GM12878 (cell line): ENCODE results near the gene CD96. TPM values are rescaled to one million over a fixed set of nuclear protein-coding genes. Genes with fewer than 3 reads are reported as not detected.

ENCODE experiments used
- ATAC-seq: fragments of 200-7000 bp; cut with Tn5 transposase; 3 replicates; pipeline ENCODE4 v1.9.1; 2020; ENCODE audit warnings: mild to moderate bottlenecking, moderate library complexity
- BruUV-seq: library from RNA; stranded (reverse); fragments of 400-500 nt; replicated peaks from 2 replicates; lab custom pipeline; 2021; lab: Mats Ljungman, UMichigan
- CTCF ChIA-PET: fragments of 300-600 bp; sonication (Branson Sonifier 250); formaldehyde crosslinking; extraction: SDS; loops from one replicate; lab custom pipeline; 2021; ENCODE audit warnings: inconsistent platforms; lab: Yijun Ruan, JAX
- POLR2A ChIA-PET: fragments of 350-600 bp; formaldehyde crosslinking; extraction: SDS; loops from one replicate; lab custom pipeline; 2021; ENCODE audit warnings: inconsistent platforms; lab: Charles Lee
- RAD21 ChIA-PET: fragments of 300-600 bp; sonication (Branson Sonifier 250); formaldehyde crosslinking; loops from one replicate; lab custom pipeline; 2023; ENCODE audit warnings: antibody characterized with exemption; ENCODE audit not compliant: unreplicated experiment; lab: Charles Lee
- SMC1A ChIA-PET: fragments of 300-600 bp; sonication (Branson Sonifier 250); formaldehyde crosslinking; loops from one replicate; lab custom pipeline; 2023; ENCODE audit not compliant: unreplicated experiment, uncharacterized antibody; lab: Charles Lee
- DNase-seq: peaks from one replicate; pipeline ENCODE4 v3.0.0-alpha.2; 2011; ENCODE audit warnings: low read depth, low spot score
- FAIRE-seq: peaks from 3 replicates; lab custom pipeline; 2011; peaks lifted over from hg19 to GRCh38; lab: Jason Lieb, UNC
- H2AFZ ChIP-seq: 2 replicates; pipeline ENCODE4 v1.6.0; 2011; ENCODE audit warnings: low read depth, low read length, control low read depth; ENCODE audit not compliant: control insufficient read depth
- H3K27ac ChIP-seq: 2 replicates; pipeline ENCODE4 v1.5.1; 2011; ENCODE audit warnings: control low read depth; ENCODE audit not compliant: control insufficient read depth, insufficient read depth
- H3K27me3 ChIP-seq, 2 experiments: replicated peaks in 1 of 2; 2 replicates each; pipeline versions ENCODE4 v1.6.0 to v1.6.1; 2011; ENCODE audit warnings: low read length in 1 of 2; ENCODE audit not compliant: control insufficient read depth in 2 of 2, insufficient read depth in 2 of 2
- H3K36me3 ChIP-seq, 2 experiments: 2 replicates each; pipeline ENCODE4 v1.5.1; 2011; ENCODE audit warnings: low read length in 1 of 2; ENCODE audit not compliant: control insufficient read depth in 2 of 2, insufficient read depth in 2 of 2
- H3K4me1 ChIP-seq: 2 replicates; pipeline ENCODE4 v1.6.1; 2011; ENCODE audit warnings: mild to moderate bottlenecking, low read length, moderate library complexity, mixed read lengths; ENCODE audit not compliant: control insufficient read depth, insufficient read depth
- H3K4me2 ChIP-seq: 2 replicates; pipeline ENCODE4 v1.6.0; 2011; ENCODE audit warnings: control low read depth; ENCODE audit not compliant: control insufficient read depth, insufficient read depth
- H3K4me3 ChIP-seq: fragments of 200-600 bp; sonication (generic); 2 replicates; pipeline ENCODE4 v1.5.1; 2016
- H3K79me2 ChIP-seq: 2 replicates; pipeline ENCODE4 v1.6.0; 2011; ENCODE audit warnings: low read length; ENCODE audit not compliant: control insufficient read depth, insufficient read depth
- H3K9ac ChIP-seq: 2 replicates; pipeline ENCODE4 v1.8.0; 2011; ENCODE audit warnings: low read length, control low read depth, mixed read lengths; ENCODE audit not compliant: control insufficient read depth, insufficient read depth
- H3K9me3 ChIP-seq: replicated peaks from 3 replicates; pipeline ENCODE4 v1.5.1; 2011; ENCODE audit warnings: mild to moderate bottlenecking, low read length; ENCODE audit not compliant: control insufficient read depth, insufficient read depth
- H4K20me1 ChIP-seq: 2 replicates; pipeline ENCODE4 v1.6.0; 2011; ENCODE audit not compliant: control insufficient read depth, insufficient read depth
- IRF4 ChIP-seq: IDR thresholded peaks from 2 replicates; pipeline ENCODE4 v1.6.1; 2011; ENCODE audit warnings: low read depth, low read length
- MLLT1 ChIP-seq: fragments of 450-650 bp; IDR thresholded peaks from 2 replicates; pipeline ENCODE4 v1.6.1; 2016; ENCODE audit warnings: mild to moderate bottlenecking
- NR2C2 ChIP-seq: IDR thresholded peaks from 2 replicates; pipeline ENCODE4 v1.6.1; 2011; ENCODE audit warnings: borderline replicate concordance, low read depth; ENCODE audit not compliant: control insufficient read depth, insufficient read length
- SIN3A ChIP-seq: IDR thresholded peaks from 2 replicates; pipeline ENCODE4 v1.6.1; 2012; ENCODE audit warnings: low read depth, low read length, improper control_type of control experiment
- SMAD5 ChIP-seq: IDR thresholded peaks from 2 replicates; pipeline ENCODE4 v1.6.1; 2016; ENCODE audit warnings: antibody characterized with exemption, low read depth
- SP1 ChIP-seq: IDR thresholded peaks from one replicate; pipeline ENCODE4 v1.6.1; 2011; ENCODE audit warnings: low read depth, low read length
- TCF12 ChIP-seq: IDR thresholded peaks from 2 replicates; pipeline ENCODE4 v1.6.1; 2011; ENCODE audit warnings: low read depth, mild to moderate bottlenecking, low read length
- WGBS: methylation state at CpG from one replicate; pipeline ENCODE4 v1.1.6; 2016; ENCODE audit warnings: low lambda C conversion rate; ENCODE audit not compliant: insufficient replicate concordance, insufficient coverage; ENCODE audit errors: missing lambda C conversion rate; 5-methylcytosine and 5-hydroxymethylcytosine counted together
- in situ Hi-C: fragments of 300-500 bp; cut with MboI; formaldehyde crosslinking; loops from 9 replicates; pipeline ENCODE4 v1.14.3; 2018; ENCODE audit warnings: mixed read lengths
- intact Hi-C: fragments of 100-400 bp; cut with micrococcal nuclease; formaldehyde crosslinking; loops from one replicate; pipeline ENCODE4 v1.14.2; 2022; ENCODE audit not compliant: unreplicated experiment
- polyA plus RNA-seq, 11 experiments: library from polyadenylated mRNA; depleted of rRNA in 4 of 11; unstranded in 6 of 11; stranded (reverse) in 5 of 11; fragments of >200 nt; fragmentation: Nextera tagmentation in 4 of 11; fragmentation: Illumina TruSeq in 1 of 11; extraction: Ambion mirVana in 4 of 11; extraction: Trizol in 1 of 11; gene quantifications; 1 replicate in 1 of 11; 2 replicates in 10 of 11; pipeline versions ENCODE4 v1.2.1 to v1.2.3, GENCODE V29; 2011 to 2016; ENCODE audit warnings: inconsistent platforms in 2 of 11, missing spikeins in 2 of 11, low read depth in 1 of 11
- total RNA-seq, 4 experiments: library from RNA; depleted of rRNA in 3 of 4; stranded (reverse); fragments of >200 nt in 3 of 4; fragmentation: Illumina TruSeq in 1 of 4; extraction: Trizol in 1 of 4; gene quantifications; 2 replicates each; pipeline versions ENCODE4 v1.2.1 to v1.2.3, GENCODE V29; 2013 to 2021
- TF ChIP-seq, protein P1 (sequence below): fragments of 150-350 bp; IDR thresholded peaks from 2 replicates; pipeline ENCODE4 v1.6.1; 2014; ENCODE audit warnings: mild to moderate bottlenecking, low read depth, low read length

The CD96 gene
- total and polyA plus RNA-seq, 10 of the 15 experiments (the other 5 are each of a cell fraction or from before 2014, with no cell fraction given) = 0.13 to 10.1 (median 0.47) TPM

- Histone ChIP-seq H2AFZ (no peak overlapping the region), H3K27ac (no peak overlapping the region), H3K9ac (no peak overlapping the region), H4K20me1 (no peaks in the 10 kb centered on the region), H3K4me1 (no peaks in the 10 kb centered on the region), H3K79me2 (no peaks in the 10 kb centered on the region), H3K27me3 (no peaks in the 10 kb centered on the region), H3K4me3 (no peak overlapping the region), H3K9me3 (no peaks in the 10 kb centered on the region), H3K4me2 (no peak overlapping the region), H3K36me3 (no peaks in the 10 kb centered on the region)
- FAIRE-seq (no peak), ATAC-seq (no peak), DNase-seq (no peak)
- RAD21 ChIA-PET = interaction anchor here (1.2 kb wide), 1 partner anchor 117 kb away, joined by 3 read pairs; no protein-coding TSS in a partner anchor
- no TSS peak for BruUV-seq
- in situ Hi-C loops (no loop called here), intact Hi-C loops (no loop called here)
- CTCF ChIA-PET = no interaction called here
- no peak for TF ChIP-seq IRF4
- SMC1A ChIA-PET = interaction anchor here (1.2 to 1.5 kb wide), 2 partner anchors 13 to 15 kb away, joined by 3 to 5 read pairs; no protein-coding TSS in a partner anchor
- 40% methylated on average over 2 of the region's 2 CpGs for WGBS
- POLR2A ChIA-PET = no interaction called here
These were observed 56.6 kb downstream of the CD96 start for GRCh38 chr3:111598552-111598951.

DNA sequence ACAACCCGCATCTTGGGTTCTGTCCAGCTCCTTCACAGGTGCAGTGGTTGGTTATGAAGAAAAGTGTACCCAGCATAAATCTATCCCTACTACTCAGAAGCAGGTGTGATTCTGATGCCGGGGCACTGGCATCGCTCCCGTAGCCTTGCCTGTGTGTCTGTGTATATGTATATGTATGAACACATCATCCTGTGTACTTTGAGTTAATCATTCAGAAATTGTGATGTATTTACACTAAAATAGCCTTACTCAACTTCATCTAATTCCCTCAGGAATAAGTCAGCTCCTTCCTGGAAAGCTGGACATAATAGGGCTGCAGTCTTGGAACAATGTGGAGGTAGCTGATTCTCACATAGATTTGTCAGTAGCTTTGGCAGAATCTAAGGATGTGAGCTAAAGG is 59.8 kb downstream of the CD96 start:
- Histone ChIP-seq H3K9ac (no peak overlapping the region), H3K4me2 (no peak overlapping the region), H3K4me1 (no peaks in the 10 kb centered on the region), H3K27ac (no peak overlapping the region), H3K79me2 (no peaks in the 10 kb centered on the region), H4K20me1 (no peaks in the 10 kb centered on the region), H3K4me3 (no peak overlapping the region), H3K36me3 (no peaks in the 10 kb centered on the region), H3K27me3 (no peaks in the 10 kb centered on the region), H3K9me3 (no peaks in the 10 kb centered on the region), H2AFZ (no peak overlapping the region)
- BruUV-seq = no TSS peak
- ATAC-seq (no peak), DNase-seq (no peak), FAIRE-seq (no peak)
- in situ Hi-C loops (no loop called here), intact Hi-C loops (no loop called here)
- CTCF ChIA-PET = interaction anchor here (0.7 to 1.7 kb wide), 4 partner anchors 11 to 92 kb away, joined by 3 to 7 read pairs (median 4); no protein-coding TSS in a partner anchor
- POLR2A ChIA-PET = interaction anchor here (0.6 to 1.7 kb wide), 2 partner anchors 14 to 15 kb away, joined by 3 to 4 read pairs; no protein-coding TSS in a partner anchor
- SMC1A ChIA-PET = interaction anchor here (0.8 to 1.4 kb wide), 5 partner anchors 9 to 54 kb away, joined by 3 to 4 read pairs (median 3); no protein-coding TSS in a partner anchor
- TF ChIP-seq SP1 = no peak
- no peak for TF ChIP-seq SIN3A
- TF ChIP-seq, protein P1, sequence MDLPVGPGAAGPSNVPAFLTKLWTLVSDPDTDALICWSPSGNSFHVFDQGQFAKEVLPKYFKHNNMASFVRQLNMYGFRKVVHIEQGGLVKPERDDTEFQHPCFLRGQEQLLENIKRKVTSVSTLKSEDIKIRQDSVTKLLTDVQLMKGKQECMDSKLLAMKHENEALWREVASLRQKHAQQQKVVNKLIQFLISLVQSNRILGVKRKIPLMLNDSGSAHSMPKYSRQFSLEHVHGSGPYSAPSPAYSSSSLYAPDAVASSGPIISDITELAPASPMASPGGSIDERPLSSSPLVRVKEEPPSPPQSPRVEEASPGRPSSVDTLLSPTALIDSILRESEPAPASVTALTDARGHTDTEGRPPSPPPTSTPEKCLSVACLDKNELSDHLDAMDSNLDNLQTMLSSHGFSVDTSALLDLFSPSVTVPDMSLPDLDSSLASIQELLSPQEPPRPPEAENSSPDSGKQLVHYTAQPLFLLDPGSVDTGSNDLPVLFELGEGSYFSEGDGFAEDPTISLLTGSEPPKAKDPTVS = no peak
- no peak for TF ChIP-seq MLLT1
- TF ChIP-seq NR2C2 = no peak
- no peak for TF ChIP-seq TCF12
- no peak for TF ChIP-seq SMAD5
- WGBS = 51% methylated on average over 4 of the region's 4 CpGs
- RAD21 ChIA-PET = interaction anchor here (1.4 kb wide), 1 partner anchor 9 kb away, joined by 4 read pairs; no protein-coding TSS in a partner anchor
